BLaER1 treated with 17β-estradiol and CSF1 and Interleukin-3, amounts not matched to agents 10 nM and 100 nM (cell line): ENCODE measurements around the gene WIZ.

Source experiments
- H3K27ac ChIP-seq, 11 experiments: shearing (Covaris generic); formaldehyde crosslinking; 2 replicates each; pipeline ENCODE4 v1.8.1; 2022
- H3K27me3 ChIP-seq, 11 experiments: shearing (Covaris generic); formaldehyde crosslinking; 2 replicates each; pipeline ENCODE4 v1.8.1; 2022
- H3K36me3 ChIP-seq, 11 experiments: shearing (Covaris generic); formaldehyde crosslinking; 2 replicates each; pipeline ENCODE4 v1.8.1; 2022
- H3K4me1 ChIP-seq, 10 experiments: shearing (Covaris generic); formaldehyde crosslinking; 2 replicates each; pipeline ENCODE4 v1.8.1; 2022
- H3K4me2 ChIP-seq, 11 experiments: shearing (Covaris generic); formaldehyde crosslinking; 2 replicates each; pipeline ENCODE4 v1.8.1; 2022
- H3K4me3 ChIP-seq, 10 experiments: shearing (Covaris generic); formaldehyde crosslinking; 2 replicates each; pipeline ENCODE4 v1.8.1; 2022
- H3K9ac ChIP-seq, 11 experiments: shearing (Covaris generic); formaldehyde crosslinking; 2 replicates each; pipeline ENCODE4 v1.8.1; 2022
- H3K9me3 ChIP-seq, 11 experiments: shearing (Covaris generic); formaldehyde crosslinking; replicated peaks in 1 of 11; 2 replicates each; pipeline ENCODE4 v1.8.1; 2022
- H4K20me1 ChIP-seq, 11 experiments: shearing (Covaris generic); formaldehyde crosslinking; 2 replicates each; pipeline ENCODE4 v1.8.1; 2022
- Cebpa-rat ChIP-seq, 11 experiments: shearing (Covaris generic); IDR thresholded peaks; 2 replicates each; pipeline ENCODE4 v1.8.1; 2022

WIZ gene

GRCh38 chr19:15381864-15382263 lies 67.9 kb downstream of the WIZ start:
- no peaks in the 10 kb centered on the region for H3K9me3 ChIP-seq
- H3K9ac ChIP-seq: no peak overlapping the region
- peaks cover 24 to 52% (median 39%) of the 10 kb centered on the region in 11 experiments for H3K36me3 ChIP-seq
- H3K4me2 ChIP-seq: peak overlapping the region in 1 of 11 experiments; percentile 30; a peak in 2 of 22 replicates
- no peak overlapping the region for H3K4me3 ChIP-seq
- no peak for TF ChIP-seq Cebpa-rat (IDR thresholded peaks at IDR 0.05)
- peaks cover 23 to 38% (median 31%) of the 10 kb centered on the region in 10 experiments for H3K4me1 ChIP-seq
- no peaks in the 10 kb centered on the region for H3K27me3 ChIP-seq
- peaks cover 13 to 68% (median 34%) of the 10 kb centered on the region in 11 experiments; a peak in 21 of 22 replicates for H4K20me1 ChIP-seq
- H3K27ac ChIP-seq: no peak overlapping the region

GRCh38 chr19:15381429-15381828 lies 68.3 kb downstream of the WIZ start:
- TF ChIP-seq Cebpa-rat (IDR thresholded peaks at IDR 0.05): no peak
- no peak overlapping the region for H3K27ac ChIP-seq
- no peak overlapping the region; a peak in 1 of 22 replicates for H3K9ac ChIP-seq
- H3K27me3 ChIP-seq: no peaks in the 10 kb centered on the region
- H3K9me3 ChIP-seq: no peaks in the 10 kb centered on the region
- H3K4me3 ChIP-seq: no peak overlapping the region
- H3K4me1 ChIP-seq: peaks cover 27 to 42% (median 35%) of the 10 kb centered on the region in 10 experiments
- H4K20me1 ChIP-seq: peaks cover 17 to 68% (median 34%) of the 10 kb centered on the region in 11 experiments; a peak in 21 of 22 replicates
- H3K36me3 ChIP-seq: peaks cover 19 to 52% (median 39%) of the 10 kb centered on the region in 11 experiments
- peak overlapping the region in 8 of 11 experiments; percentile 73 to 97 (median 94); a peak in 10 of 22 replicates for H3K4me2 ChIP-seq

GRCh38 chr19:15379999-15380647 lies 69.6 kb downstream of the WIZ start:
- Histone ChIP-seq H3K27ac (peak overlapping the region; percentile 63 to 99 (median 83)), H3K27me3 (no peaks in the 10 kb centered on the region), H3K4me1 (peaks cover 30 to 54% (median 42%) of the 10 kb centered on the region in 10 experiments), H4K20me1 (peaks cover 28 to 75% (median 42%) of the 10 kb centered on the region in 11 experiments), H3K9ac (peak overlapping the region; percentile 80 to 99 (median 95)), H3K9me3 (no peaks in the 10 kb centered on the region), H3K4me3 (peak overlapping the region; percentile 73 to 100 (median 91)), H3K4me2 (peak overlapping the region; percentile 73 to 97 (median 92)), H3K36me3 (peaks cover 14 to 53% (median 33%) of the 10 kb centered on the region in 11 experiments; a peak in 21 of 22 replicates)
- no peak for TF ChIP-seq Cebpa-rat (IDR thresholded peaks at IDR 0.05)

GRCh38 chr19:15379083-15379998 lies 70.4 kb downstream of the WIZ start, which contains the start of gene AKAP8:
AKAP8 (minus strand) TSS chr19:15379787; CDS start chr19:15379731, 56 bp downstream.
- peak within 1 kb of the TSS; percentile 84 to 100 (median 94) for H3K4me3 ChIP-seq
- TF ChIP-seq Cebpa-rat (IDR thresholded peaks at IDR 0.05): no peak
- no peaks in the 10 kb centered on the region for H3K27me3 ChIP-seq
- peaks cover 36 to 81% (median 50%) of the 10 kb centered on the region in 11 experiments for H4K20me1 ChIP-seq
- no peaks in the 10 kb centered on the region for H3K9me3 ChIP-seq
- H3K4me2 ChIP-seq: peak within 1 kb of the TSS; percentile 93 to 99 (median 99)
- peak within 1 kb of the TSS; percentile 94 to 99 (median 97) for H3K9ac ChIP-seq
- peaks cover 34 to 62% (median 45%) of the 10 kb centered on the region in 10 experiments for H3K4me1 ChIP-seq
- peaks cover 19 to 57% (median 40%) of the 10 kb centered on the region in 11 experiments for H3K36me3 ChIP-seq
- H3K27ac ChIP-seq: peak within 1 kb of the TSS; percentile 95 to 99 (median 98)

- Histone ChIP-seq H3K4me1 (peaks cover 34 to 70% (median 47%) of the 10 kb centered on the region in 10 experiments), H3K27ac (peak overlapping the region; percentile 95 to 99 (median 98)), H3K4me3 (peak overlapping the region; percentile 84 to 100 (median 94)), H3K36me3 (peaks cover 26 to 59% (median 45%) of the 10 kb centered on the region in 11 experiments), H4K20me1 (peaks cover 44 to 82% (median 57%) of the 10 kb centered on the region in 11 experiments), H3K9me3 (no peaks in the 10 kb centered on the region), H3K4me2 (peak overlapping the region; percentile 93 to 99 (median 99)), H3K27me3 (no peaks in the 10 kb centered on the region), H3K9ac (peak overlapping the region; percentile 94 to 99 (median 97))
- no peak for TF ChIP-seq Cebpa-rat (IDR thresholded peaks at IDR 0.05)
Measured at GRCh38 chr19:15378534-15379082, 71.1 kb downstream of the WIZ start.

- Histone ChIP-seq H3K27ac (peak overlapping the region in 4 of 11 experiments; percentile 25 to 48 (median 33); a peak in 6 of 22 replicates), H3K4me1 (peaks cover 21 to 54% (median 30%) of the 10 kb centered on the region in 10 experiments), H3K4me2 (peak overlapping the region in 5 of 11 experiments; percentile 13 to 99 (median 43); a peak in 8 of 22 replicates), H3K27me3 (no peaks in the 10 kb centered on the region), H3K4me3 (no peak overlapping the region), H3K9ac (peak overlapping the region in 5 of 11 experiments; percentile 5 to 49 (median 29); a peak in 6 of 22 replicates), H3K36me3 (peaks cover 50 to 73% (median 64%) of the 10 kb centered on the region in 11 experiments), H3K9me3 (no peaks in the 10 kb centered on the region), H4K20me1 (peaks cover 62 to 92% (median 83%) of the 10 kb centered on the region in 11 experiments)
- TF ChIP-seq Cebpa-rat (IDR thresholded peaks at IDR 0.05): no peak
Measured at GRCh38 chr19:15374796-15375440, 74.8 kb downstream of the WIZ start.

- Histone ChIP-seq H3K4me3 (no peak overlapping the region), H3K27ac (peak overlapping the region in 3 of 11 experiments; percentile 26 to 48 (median 40); a peak in 3 of 22 replicates), H3K27me3 (no peaks in the 10 kb centered on the region), H3K4me2 (peak overlapping the region in 2 of 11 experiments; percentile 43 to 97; a peak in 3 of 22 replicates), H3K4me1 (peaks cover 21 to 54% (median 30%) of the 10 kb centered on the region in 10 experiments), H4K20me1 (peaks cover 62 to 99% (median 90%) of the 10 kb centered on the region in 11 experiments), H3K9me3 (no peaks in the 10 kb centered on the region), H3K9ac (0 out of 22 replicates have a peak overlapping the region, but pooled peaks of 2 of the 11 experiments have one; percentile 18 to 49), H3K36me3 (peaks cover 57 to 80% (median 72%) of the 10 kb centered on the region in 11 experiments)
- no peak for TF ChIP-seq Cebpa-rat (IDR thresholded peaks at IDR 0.05)
Measured at GRCh38 chr19:15374105-15374651, 75.6 kb downstream of the WIZ start.
